ENCODE data around the gene AKAP13.

The AKAP13 gene

GRCh38 chr15:85426481-85426880 lies 46.1 kb downstream of the AKAP13 start:
- TF ChIP-seq TEAD4 (IDR thresholded peaks at IDR 0.05) (no peak), MAX (IDR thresholded peaks at IDR 0.05) (no peak), FOXM1 (IDR thresholded peaks at IDR 0.05; ENCODE audit: borderline replicate concordance, low read depth) (no peak), CREB1 (IDR thresholded peaks at IDR 0.05; ENCODE audit: low read depth) (no peak), CEBPB (IDR thresholded peaks at IDR 0.05) (no peak), TAF1 (IDR thresholded peaks at IDR 0.05; ENCODE audit: low read depth) (no peak), ZBTB7A (IDR thresholded peaks at IDR 0.05; ENCODE audit: low read depth) (no peak), EP300 (IDR thresholded peaks at IDR 0.05; ENCODE audit: borderline replicate concordance) (no peak), TCF12 (IDR thresholded peaks at IDR 0.05; ENCODE audit: low read depth) (no peak), YY1 (IDR thresholded peaks at IDR 0.05; ENCODE audit: low read depth) (no peak), NFIC (IDR thresholded peaks at IDR 0.05) (no peak), EGR1 (IDR thresholded peaks at IDR 0.05) (no peak), RAD21 (IDR thresholded peaks at IDR 0.05; ENCODE audit: low read depth) (no peak)
- TF ChIP-seq, protein P1, sequence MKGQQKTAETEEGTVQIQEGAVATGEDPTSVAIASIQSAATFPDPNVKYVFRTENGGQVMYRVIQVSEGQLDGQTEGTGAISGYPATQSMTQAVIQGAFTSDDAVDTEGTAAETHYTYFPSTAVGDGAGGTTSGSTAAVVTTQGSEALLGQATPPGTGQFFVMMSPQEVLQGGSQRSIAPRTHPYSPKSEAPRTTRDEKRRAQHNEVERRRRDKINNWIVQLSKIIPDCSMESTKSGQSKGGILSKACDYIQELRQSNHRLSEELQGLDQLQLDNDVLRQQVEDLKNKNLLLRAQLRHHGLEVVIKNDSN (IDR thresholded peaks at IDR 0.05), result no peak
- TF ChIP-seq, protein P2, sequence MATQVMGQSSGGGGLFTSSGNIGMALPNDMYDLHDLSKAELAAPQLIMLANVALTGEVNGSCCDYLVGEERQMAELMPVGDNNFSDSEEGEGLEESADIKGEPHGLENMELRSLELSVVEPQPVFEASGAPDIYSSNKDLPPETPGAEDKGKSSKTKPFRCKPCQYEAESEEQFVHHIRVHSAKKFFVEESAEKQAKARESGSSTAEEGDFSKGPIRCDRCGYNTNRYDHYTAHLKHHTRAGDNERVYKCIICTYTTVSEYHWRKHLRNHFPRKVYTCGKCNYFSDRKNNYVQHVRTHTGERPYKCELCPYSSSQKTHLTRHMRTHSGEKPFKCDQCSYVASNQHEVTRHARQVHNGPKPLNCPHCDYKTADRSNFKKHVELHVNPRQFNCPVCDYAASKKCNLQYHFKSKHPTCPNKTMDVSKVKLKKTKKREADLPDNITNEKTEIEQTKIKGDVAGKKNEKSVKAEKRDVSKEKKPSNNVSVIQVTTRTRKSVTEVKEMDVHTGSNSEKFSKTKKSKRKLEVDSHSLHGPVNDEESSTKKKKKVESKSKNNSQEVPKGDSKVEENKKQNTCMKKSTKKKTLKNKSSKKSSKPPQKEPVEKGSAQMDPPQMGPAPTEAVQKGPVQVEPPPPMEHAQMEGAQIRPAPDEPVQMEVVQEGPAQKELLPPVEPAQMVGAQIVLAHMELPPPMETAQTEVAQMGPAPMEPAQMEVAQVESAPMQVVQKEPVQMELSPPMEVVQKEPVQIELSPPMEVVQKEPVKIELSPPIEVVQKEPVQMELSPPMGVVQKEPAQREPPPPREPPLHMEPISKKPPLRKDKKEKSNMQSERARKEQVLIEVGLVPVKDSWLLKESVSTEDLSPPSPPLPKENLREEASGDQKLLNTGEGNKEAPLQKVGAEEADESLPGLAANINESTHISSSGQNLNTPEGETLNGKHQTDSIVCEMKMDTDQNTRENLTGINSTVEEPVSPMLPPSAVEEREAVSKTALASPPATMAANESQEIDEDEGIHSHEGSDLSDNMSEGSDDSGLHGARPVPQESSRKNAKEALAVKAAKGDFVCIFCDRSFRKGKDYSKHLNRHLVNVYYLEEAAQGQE (IDR thresholded peaks at IDR 0.05; ENCODE audit: low read depth), result no peak

- TF ChIP-seq MAX (IDR thresholded peaks at IDR 0.05) (no peak), CREB1 (IDR thresholded peaks at IDR 0.05; ENCODE audit: low read depth) (no peak), TCF12 (IDR thresholded peaks at IDR 0.05; ENCODE audit: low read depth) (no peak), NFIC (IDR thresholded peaks at IDR 0.05) (no peak), ZBTB7A (IDR thresholded peaks at IDR 0.05; ENCODE audit: low read depth) (no peak), EP300 (IDR thresholded peaks at IDR 0.05; ENCODE audit: borderline replicate concordance) (no peak), TEAD4 (IDR thresholded peaks at IDR 0.05) (no peak), RAD21 (IDR thresholded peaks at IDR 0.05; ENCODE audit: low read depth) (no peak), CEBPB (IDR thresholded peaks at IDR 0.05) (no peak), EGR1 (IDR thresholded peaks at IDR 0.05) (no peak)
- TF ChIP-seq, protein P2 (IDR thresholded peaks at IDR 0.05; ENCODE audit: low read depth), result no peak
Observed at GRCh38 chr15:85427286-85428028, 47.1 kb downstream of the AKAP13 start.

DNA sequence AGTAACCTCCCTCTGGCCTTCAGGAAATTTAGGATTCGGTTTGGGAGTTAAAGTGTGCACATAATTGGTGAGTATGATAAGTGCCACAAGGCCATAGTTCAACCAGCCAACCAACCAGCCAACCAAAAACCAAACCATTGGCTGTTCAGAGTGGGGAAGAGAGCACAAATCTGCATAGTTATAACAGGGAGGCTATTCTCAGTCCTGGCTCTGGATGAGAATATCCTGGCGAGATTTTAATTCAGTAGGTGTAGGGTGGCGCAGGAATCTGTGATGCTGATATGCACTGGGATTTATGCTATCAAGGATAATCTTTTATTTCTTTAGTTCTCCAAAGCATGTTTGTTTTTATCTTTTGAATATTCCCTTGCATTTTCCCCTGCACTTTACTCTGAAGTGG lies 49.1 kb downstream of the AKAP13 start:
- TF ChIP-seq FOXM1 (IDR thresholded peaks at IDR 0.05; ENCODE audit: borderline replicate concordance, low read depth), result no peak
- TF ChIP-seq EP300 (IDR thresholded peaks at IDR 0.05; ENCODE audit: borderline replicate concordance), result no peak
- TF ChIP-seq TAF1 (IDR thresholded peaks at IDR 0.05; ENCODE audit: low read depth), result no peak
- TF ChIP-seq MAX (IDR thresholded peaks at IDR 0.05), result no peak
- no peak for TF ChIP-seq ZBTB7A (IDR thresholded peaks at IDR 0.05; ENCODE audit: low read depth)
- TF ChIP-seq CEBPB (IDR thresholded peaks at IDR 0.05), result no peak
- no peak for TF ChIP-seq RAD21 (IDR thresholded peaks at IDR 0.05; ENCODE audit: low read depth)
- no peak for TF ChIP-seq NFIC (IDR thresholded peaks at IDR 0.05)
- TF ChIP-seq, protein P2 (IDR thresholded peaks at IDR 0.05; ENCODE audit: low read depth), result no peak
- no peak for TF ChIP-seq TEAD4 (IDR thresholded peaks at IDR 0.05)
- TF ChIP-seq, protein P1 (IDR thresholded peaks at IDR 0.05), result no peak
